H1 (cell line): ENCODE data around the gene SLC38A1. TPM values are rescaled to one million over a fixed set of nuclear protein-coding genes. Genes with fewer than 3 reads are reported as not detected.

Experiments
- CTCF ChIA-PET: fragments of 300-600 bp; sonication (Branson Sonifier 250); formaldehyde crosslinking; loops from one replicate; lab custom pipeline; 2021; ENCODE audit not compliant: partially characterized antibody; lab: Charles Lee
- POLR2A ChIA-PET: fragments of 300-600 bp; sonication (Branson Sonifier 250); formaldehyde crosslinking; loops from one replicate; lab custom pipeline; 2021; ENCODE audit warnings: inconsistent platforms; ENCODE audit not compliant: partially characterized antibody; lab: Charles Lee
- DNase-seq, 2 experiments: peaks; one replicate each; pipeline versions ENCODE4 v3.0.0 to v3.0.0-alpha.2; 2010 to 2022; ENCODE audit warnings: low spot score in 2 of 2, low read depth in 1 of 2, mixed read lengths in 1 of 2
- FAIRE-seq: peaks from 2 replicates; lab custom pipeline; 2011; peaks lifted over from hg19 to GRCh38; lab: Jason Lieb, UNC
- H2AFZ ChIP-seq: 2 replicates; pipeline ENCODE4 v1.8.1; 2012; ENCODE audit warnings: low read length, inconsistent platforms
- H2AK5ac ChIP-seq: 2 replicates; pipeline ENCODE4 v1.6.1; 2013; ENCODE audit warnings: low read depth, low read length
- H2BK120ac ChIP-seq: replicated peaks from 2 replicates; pipeline ENCODE3; 2013; ENCODE audit warnings: low read depth, low read length, inconsistent platforms
- H2BK12ac ChIP-seq: 2 replicates; pipeline ENCODE4 v1.6.1; 2013; ENCODE audit warnings: low read depth, low read length
- H2BK15ac ChIP-seq: 2 replicates; pipeline ENCODE4 v1.6.1; 2013; ENCODE audit warnings: low read length
- H2BK20ac ChIP-seq: 2 replicates; pipeline ENCODE4 v1.6.1; 2013; ENCODE audit warnings: low read length
- H2BK5ac ChIP-seq: 2 replicates; pipeline ENCODE4 v1.6.1; 2013; ENCODE audit warnings: low read depth, low read length
- H3K14ac ChIP-seq: 2 replicates; pipeline ENCODE4 v1.6.1; 2013; ENCODE audit warnings: inconsistent platforms; ENCODE audit not compliant: insufficient read length
- H3K18ac ChIP-seq: 2 replicates; pipeline ENCODE4 v1.6.1; 2013; ENCODE audit warnings: low read length; ENCODE audit errors: extremely low read depth
- H3K23ac ChIP-seq: 2 replicates; pipeline ENCODE4 v1.6.1; 2013; ENCODE audit warnings: inconsistent platforms; ENCODE audit not compliant: insufficient read length
- H3K23me2 ChIP-seq: 2 replicates; pipeline ENCODE4 v1.6.1; 2013; ENCODE audit warnings: low read depth, low read length
- H3K27ac ChIP-seq: 2 replicates; pipeline ENCODE4 v1.6.1; 2011; ENCODE audit warnings: low read depth, low read length, inconsistent platforms
- H3K27me3 ChIP-seq, 4 experiments: replicated peaks in 1 of 4; 1 replicate in 1 of 4; 2 replicates in 3 of 4; pipeline versions ENCODE4 v1.6.1 to v1.8.1; 2011 to 2013; ENCODE audit warnings: low read length in 3 of 4, mild to moderate bottlenecking in 3 of 4, inconsistent platforms in 2 of 4, mixed read lengths in 2 of 4, moderate library complexity in 1 of 4; ENCODE audit not compliant: control insufficient read depth in 3 of 4, insufficient read depth in 3 of 4; ENCODE audit errors: extremely low read depth in 1 of 4
- H3K36me3 ChIP-seq, 4 experiments: 2 replicates each; pipeline versions ENCODE4 v1.6.1 to v1.8.1; 2011 to 2013; ENCODE audit warnings: mild to moderate bottlenecking in 4 of 4, low read length in 3 of 4, moderate library complexity in 2 of 4, control low read depth in 1 of 4, inconsistent platforms in 1 of 4; ENCODE audit not compliant: insufficient read depth in 4 of 4, control insufficient read depth in 2 of 4
- H3K4ac ChIP-seq: replicated peaks from 2 replicates; pipeline ENCODE3; 2013; ENCODE audit warnings: low read length, low read depth, mixed read lengths, inconsistent platforms; ENCODE audit not compliant: insufficient read length
- H3K4me1 ChIP-seq, 4 experiments: replicated peaks in 1 of 4; 1 replicate in 1 of 4; 2 replicates in 3 of 4; pipeline versions ENCODE4 v1.6.1 to v1.8.1; 2011 to 2013; ENCODE audit warnings: low read length in 3 of 4, inconsistent platforms in 2 of 4, mixed read lengths in 1 of 4; ENCODE audit not compliant: insufficient read depth in 4 of 4, control insufficient read depth in 3 of 4
- H3K4me2 ChIP-seq, 2 experiments: 2 replicates each; pipeline versions ENCODE4 v1.6.1 to v1.8.1; 2011 to 2013; ENCODE audit warnings: low read depth in 2 of 2, low read length in 2 of 2, control low read depth in 1 of 2, inconsistent platforms in 1 of 2, mild to moderate bottlenecking in 1 of 2; ENCODE audit not compliant: insufficient read depth in 1 of 2
- H3K4me3 ChIP-seq, 4 experiments: fragments of 200-600, 300-600 bp in 1 of 4; sonication (generic), shearing (Covaris generic), sonication (Bioruptor Twin) in 1 of 4; 2 replicates each; pipeline versions ENCODE4 v1.5.1 to v1.8.1; 2011 to 2016; ENCODE audit warnings: low read length in 4 of 4, low read depth in 3 of 4, control low read depth in 2 of 4, inconsistent platforms in 2 of 4, mild to moderate bottlenecking in 2 of 4, mixed read lengths in 1 of 4, moderate library complexity in 1 of 4; ENCODE audit not compliant: insufficient read depth in 2 of 4; ENCODE audit errors: extremely low read depth in 1 of 4
- H3K56ac ChIP-seq: replicated peaks from 2 replicates; pipeline ENCODE3; 2013; ENCODE audit warnings: low read depth, mild to moderate bottlenecking, mixed read lengths, low read length, inconsistent platforms; ENCODE audit not compliant: insufficient read length
- H3K79me1 ChIP-seq: 2 replicates; pipeline ENCODE4 v1.6.1; 2013; ENCODE audit warnings: low read depth, low read length, control low read depth
- H3K79me2 ChIP-seq, 2 experiments: 2 replicates each; pipeline versions ENCODE4 v1.6.1 to v1.8.1; 2012 to 2013; ENCODE audit warnings: low read length in 2 of 2, mild to moderate bottlenecking in 2 of 2, inconsistent platforms in 1 of 2; ENCODE audit not compliant: insufficient read depth in 2 of 2, control insufficient read depth in 1 of 2
- H3K9ac ChIP-seq, 4 experiments: replicated peaks in 1 of 4; 1 replicate in 1 of 4; 2 replicates in 3 of 4; pipeline versions ENCODE4 v1.6.1 to v1.8.1; 2011 to 2013; ENCODE audit warnings: low read depth in 3 of 4, low read length in 3 of 4, control low read depth in 2 of 4, mild to moderate bottlenecking in 2 of 4, moderate library complexity in 2 of 4, inconsistent platforms in 1 of 4; ENCODE audit errors: extremely low read depth in 1 of 4
- H3K9me3 ChIP-seq, 2 experiments: 2 replicates each; pipeline versions ENCODE4 v1.6.1 to v1.8.1; 2012 to 2013; ENCODE audit warnings: mild to moderate bottlenecking in 2 of 2, moderate library complexity in 2 of 2, control low read depth in 1 of 2, inconsistent platforms in 1 of 2, low read depth in 1 of 2, low read length in 1 of 2, mixed read lengths in 1 of 2; ENCODE audit not compliant: insufficient read depth in 2 of 2
- H4K20me1 ChIP-seq, 2 experiments: replicated peaks in 1 of 2; 2 replicates each; pipeline versions ENCODE3 to v1.8.1; 2011 to 2013; ENCODE audit warnings: inconsistent platforms in 2 of 2, low read length in 2 of 2, mild to moderate bottlenecking in 1 of 2; ENCODE audit not compliant: insufficient read depth in 2 of 2, control insufficient read depth in 1 of 2
- H4K5ac ChIP-seq: 2 replicates; pipeline ENCODE4 v1.6.1; 2013; ENCODE audit warnings: low read length, low read depth, mixed read lengths, inconsistent platforms; ENCODE audit not compliant: insufficient read length
- H4K8ac ChIP-seq: 2 replicates; pipeline ENCODE4 v1.8.0; 2013; ENCODE audit warnings: mild to moderate bottlenecking, moderate library complexity, low read length, inconsistent platforms; ENCODE audit not compliant: insufficient read depth; ENCODE audit errors: extremely low read depth
- H4K91ac ChIP-seq: replicated peaks from 2 replicates; pipeline ENCODE3; 2013; ENCODE audit warnings: low read length, mixed read lengths, inconsistent platforms; ENCODE audit not compliant: insufficient read length
- EGR1 ChIP-seq: IDR thresholded peaks from 2 replicates; pipeline ENCODE4 v1.6.1; 2011; ENCODE audit warnings: low read depth, low read length, borderline replicate concordance
- KDM4A ChIP-seq: IDR thresholded peaks from one replicate; pipeline ENCODE4 v1.7.1; 2012; ENCODE audit warnings: low read depth, mild to moderate bottlenecking, moderate library complexity, low read length, inconsistent platforms; ENCODE audit not compliant: severe bottlenecking
- NRF1 ChIP-seq: IDR thresholded peaks from 2 replicates; pipeline ENCODE4 v1.6.1; 2011; ENCODE audit warnings: mild to moderate bottlenecking, low read depth, low read length, improper control_type of control experiment
- SAP30 ChIP-seq: fragments of 300-600 bp; sonication (generic); IDR thresholded peaks from 2 replicates; pipeline ENCODE4 v1.7.1; 2012; ENCODE audit warnings: low read length, moderate library complexity, mild to moderate bottlenecking, inconsistent platforms; ENCODE audit not compliant: insufficient read depth, insufficient replicate concordance
- SIN3A ChIP-seq, 2 experiments: IDR thresholded peaks in 1 of 2; conservative IDR thresholded peaks in 1 of 2; 2 replicates each; pipeline ENCODE4 v1.6.1; 2011 to 2012; ENCODE audit warnings: low read length in 2 of 2, improper control_type of control experiment in 1 of 2, low read depth in 1 of 2, mild to moderate bottlenecking in 1 of 2
- SP4 ChIP-seq: IDR thresholded peaks from 2 replicates; pipeline ENCODE4 v1.6.1; 2012; ENCODE audit warnings: low read length, inconsistent platforms
- TBP ChIP-seq: IDR thresholded peaks from 2 replicates; pipeline ENCODE4 v1.6.1; 2011; ENCODE audit warnings: low read depth, low read length, improper control_type of control experiment
- ZNF274 ChIP-seq: IDR thresholded peaks from 2 replicates; pipeline ENCODE4 v1.7.0; 2012; ENCODE audit warnings: low read length, borderline replicate concordance; ENCODE audit errors: extremely low read depth
- polyA plus RNA-seq, 7 experiments: library from polyadenylated mRNA; depleted of rRNA in 3 of 7; stranded (reverse) in 5 of 7; unstranded in 2 of 7; fragments of >200 nt in 5 of 7; fragments of 200-250 nt in 2 of 7; gene quantifications; 1 replicate in 5 of 7; 2 replicates in 1 of 7; 4 replicates in 1 of 7; pipeline versions ENCODE4 v1.2.1 to v1.2.3, GENCODE V29; 2011 to 2013; ENCODE audit warnings: missing spikeins in 2 of 7, mixed read lengths in 2 of 7
- total RNA-seq: library from RNA; stranded (reverse); fragmentation: NEBNext Ultra II Directional; extraction: Animal tissue kit (Norgen Biotek cat#: 25700); gene quantifications from 2 replicates; pipeline ENCODE4 v1.2.1, GENCODE V29; 2021
- TF ChIP-seq, protein P1 (sequence below): IDR thresholded peaks from 2 replicates; pipeline ENCODE4 v1.6.1; 2011; ENCODE audit warnings: low read length, improper control_type of control experiment
- TF ChIP-seq, protein P2 (sequence below): IDR thresholded peaks from 2 replicates; pipeline ENCODE4 v1.6.1; 2012; ENCODE audit warnings: inconsistent platforms

Gene SLC38A1
- total and polyA plus RNA-seq, 2 of the 8 experiments (the other 6 are each of a cell fraction or from before 2014, with no cell fraction given): 83.4 to 242 TPM

DNA sequence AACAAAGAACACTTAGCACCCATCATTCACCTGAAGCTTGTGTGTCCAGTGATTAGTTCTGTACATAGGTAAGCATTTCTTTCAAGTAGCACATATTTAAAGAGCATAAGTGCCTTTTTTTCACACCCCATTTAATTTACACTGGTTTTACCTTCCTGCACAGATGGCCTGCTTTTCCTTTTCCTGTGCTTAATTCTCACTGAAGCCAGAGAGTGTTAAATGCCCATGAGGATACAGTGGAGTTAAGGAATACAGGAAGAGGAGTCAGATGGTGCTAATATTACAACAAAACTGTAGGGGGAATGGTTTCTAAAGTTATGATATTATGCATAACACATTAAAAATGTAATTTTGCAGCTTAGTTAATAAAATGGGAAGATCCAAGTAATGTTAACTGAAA is 31.0 kb upstream of the SLC38A1 start:
- Histone ChIP-seq H3K9me3 (no peaks in the 10 kb centered on the region), H3K4me3 (no peak overlapping the region), H2BK120ac (no peak overlapping the region), H2AFZ (no peak overlapping the region), H4K8ac (no peak overlapping the region), H4K91ac (no peak overlapping the region), H3K9ac (no peak overlapping the region), H3K79me1 (no peaks in the 10 kb centered on the region), H4K5ac (no peak overlapping the region), H3K4me1 (peaks cover 0 to 18% (median 5%) of the 10 kb centered on the region in 4 experiments; a peak in 2 of 7 replicates)
- CTCF ChIA-PET: interaction anchor here (0.6 to 2.3 kb wide), 2 partner anchors 10 to 186 kb away, joined by 3 to 5 read pairs; no protein-coding TSS in a partner anchor
- TF ChIP-seq NRF1: no peak
- no peak for TF ChIP-seq KDM4A
- TF ChIP-seq SIN3A (conservative IDR thresholded peaks at IDR 0.05 in 1 of 2, IDR thresholded peaks at IDR 0.05 in 1 of 2; ENCODE audit: low read depth in 1 of 2, low read length in 2 of 2): no peak
- no peak for TF ChIP-seq SP4
- no peak for TF ChIP-seq TBP
- TF ChIP-seq, protein P1, sequence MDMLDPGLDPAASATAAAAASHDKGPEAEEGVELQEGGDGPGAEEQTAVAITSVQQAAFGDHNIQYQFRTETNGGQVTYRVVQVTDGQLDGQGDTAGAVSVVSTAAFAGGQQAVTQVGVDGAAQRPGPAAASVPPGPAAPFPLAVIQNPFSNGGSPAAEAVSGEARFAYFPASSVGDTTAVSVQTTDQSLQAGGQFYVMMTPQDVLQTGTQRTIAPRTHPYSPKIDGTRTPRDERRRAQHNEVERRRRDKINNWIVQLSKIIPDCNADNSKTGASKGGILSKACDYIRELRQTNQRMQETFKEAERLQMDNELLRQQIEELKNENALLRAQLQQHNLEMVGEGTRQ: no peak
- no peak for TF ChIP-seq ZNF274
- TF ChIP-seq SAP30: no peak
- TF ChIP-seq, protein P2, sequence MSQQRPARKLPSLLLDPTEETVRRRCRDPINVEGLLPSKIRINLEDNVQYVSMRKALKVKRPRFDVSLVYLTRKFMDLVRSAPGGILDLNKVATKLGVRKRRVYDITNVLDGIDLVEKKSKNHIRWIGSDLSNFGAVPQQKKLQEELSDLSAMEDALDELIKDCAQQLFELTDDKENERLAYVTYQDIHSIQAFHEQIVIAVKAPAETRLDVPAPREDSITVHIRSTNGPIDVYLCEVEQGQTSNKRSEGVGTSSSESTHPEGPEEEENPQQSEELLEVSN: no peak
- no peak for TF ChIP-seq EGR1
- TF ChIP-seq, all 59 proteins: peak for 0
- H4K20me1 ChIP-seq: no peaks in the 10 kb centered on the region
- no peaks in the 10 kb centered on the region for H3K79me2 ChIP-seq
- H3K4me2 ChIP-seq: no peak overlapping the region
- no peak overlapping the region for H2AK5ac ChIP-seq
- no peak overlapping the region for H3K14ac ChIP-seq
- H3K23ac ChIP-seq: no peak overlapping the region
- no peaks in the 10 kb centered on the region for H3K23me2 ChIP-seq
- no peak overlapping the region for H2BK20ac ChIP-seq
- POLR2A ChIA-PET: interaction anchor here (1.2 to 5.3 kb wide), 3 partner anchors 31 to 34 kb away, joined by 4 to 45 read pairs (median 5); partner anchors contain the start of gene SLC38A1
- H3K27me3 ChIP-seq: no peaks in the 10 kb centered on the region
- no peak overlapping the region for H3K18ac ChIP-seq
- no peak for DNase-seq
- FAIRE-seq: no peak
- no peak overlapping the region for H2BK12ac ChIP-seq
- H2BK5ac ChIP-seq: no peak overlapping the region
- H3K4ac ChIP-seq: no peak overlapping the region
- no peak overlapping the region for H2BK15ac ChIP-seq
- no peak overlapping the region for H3K56ac ChIP-seq
- no peaks in the 10 kb centered on the region for H3K36me3 ChIP-seq
- H3K27ac ChIP-seq: no peak overlapping the region
